K562 (cell line): ENCODE data around the gene CHRNA10. TPM values are rescaled to one million over a fixed set of nuclear protein-coding genes. Genes with fewer than 3 reads are reported as not detected.

ENCODE experiments used
- ATAC-seq: fragments of 200-7000 bp; cut with Tn5 transposase; 3 replicates; pipeline ENCODE4 v1.9.1; 2020; ENCODE audit warnings: moderate library complexity
- BruUV-seq: library from RNA; stranded (reverse); fragments of 400-500 nt; replicated peaks from 2 replicates; lab custom pipeline; 2021; lab: Mats Ljungman, UMichigan
- CTCF ChIA-PET: fragments of 300-600 bp; formaldehyde crosslinking; extraction: SDS; loops from one replicate; lab custom pipeline; 2021; ENCODE audit warnings: low intra/inter-chr PET ratio; lab: Yijun Ruan, JAX
- POLR2A ChIA-PET: fragments of 300-600, 350-650 bp; sonication (Branson Sonifier 250); formaldehyde crosslinking; extraction: SDS; loops from one replicate; lab custom pipeline; 2021; ENCODE audit warnings: antibody characterized with exemption, inconsistent platforms; lab: Yijun Ruan, JAX
- DNase-seq, 4 experiments: peaks; one replicate each; pipeline versions ENCODE4 v3.0.0 to v3.0.0-alpha.2; 2011 to 2018; ENCODE audit warnings: low spot score in 3 of 4, mixed read lengths in 3 of 4; ENCODE audit errors: extremely low read depth in 1 of 4
- FAIRE-seq: peaks from 2 replicates; lab custom pipeline; 2011; peaks lifted over from hg19 to GRCh38; lab: Jason Lieb, UNC
- H2AFZ ChIP-seq: 2 replicates; pipeline ENCODE4 v1.6.0; 2011; ENCODE audit warnings: low read depth, low read length, control low read depth, inconsistent platforms
- H3K27ac ChIP-seq: fragments of 200-600 bp; 3 replicates; pipeline ENCODE4 v1.8.0; 2011; ENCODE audit warnings: low read depth, mild to moderate bottlenecking, control low read depth, inconsistent platforms, low read length, moderate library complexity, mixed read lengths; ENCODE audit errors: extremely low read depth
- H3K27me3 ChIP-seq, 2 experiments: fragments of 300-600 bp in 1 of 2; 2 replicates in 1 of 2; 3 replicates in 1 of 2; pipeline versions ENCODE4 v1.6.0 to v1.8.0; 2011; ENCODE audit warnings: inconsistent platforms in 2 of 2, low read length in 2 of 2, mild to moderate bottlenecking in 1 of 2, mixed read lengths in 1 of 2, moderate library complexity in 1 of 2; ENCODE audit not compliant: control insufficient read depth in 2 of 2, insufficient read depth in 2 of 2
- H3K36me3 ChIP-seq: fragments of 300-600 bp; 3 replicates; pipeline ENCODE4 v1.8.0; 2011; ENCODE audit warnings: mild to moderate bottlenecking, low read length, inconsistent platforms; ENCODE audit not compliant: control insufficient read depth, insufficient read depth
- H3K4me1 ChIP-seq, 2 experiments: fragments of 200-600 bp in 1 of 2; replicated peaks in 1 of 2; 2 replicates in 1 of 2; 3 replicates in 1 of 2; pipeline versions ENCODE4 v1.5.1 to v1.8.0; 2011; ENCODE audit warnings: inconsistent platforms in 2 of 2, low read length in 2 of 2, mild to moderate bottlenecking in 1 of 2, mixed read lengths in 1 of 2, moderate library complexity in 1 of 2; ENCODE audit not compliant: control insufficient read depth in 2 of 2, insufficient read depth in 2 of 2
- H3K4me2 ChIP-seq: 2 replicates; pipeline ENCODE4 v1.6.1; 2011; ENCODE audit warnings: low read length, control low read depth, inconsistent platforms, mixed read lengths; ENCODE audit not compliant: insufficient read depth
- H3K4me3 ChIP-seq: fragments of 200-600 bp; sonication (generic), shearing (Covaris generic); 2 replicates; pipeline ENCODE4 v1.5.1; 2016; ENCODE audit warnings: control low read depth, inconsistent platforms
- H3K79me2 ChIP-seq: fragments of 200-600 bp; 3 replicates; pipeline ENCODE4 v1.8.0; 2011; ENCODE audit warnings: low read length, inconsistent platforms; ENCODE audit not compliant: control insufficient read depth, insufficient read depth
- H3K9ac ChIP-seq, 2 experiments: 2 replicates each; pipeline versions ENCODE4 v1.6.0 to v1.6.1; 2011; ENCODE audit warnings: low read depth in 2 of 2, low read length in 2 of 2, control low read depth in 1 of 2, inconsistent platforms in 1 of 2, mild to moderate bottlenecking in 1 of 2, mixed read lengths in 1 of 2; ENCODE audit not compliant: insufficient read depth in 1 of 2
- H3K9me1 ChIP-seq: one replicate; pipeline ENCODE4 v1.6.0; 2011; ENCODE audit warnings: inconsistent platforms, mild to moderate bottlenecking, low read length, moderate library complexity; ENCODE audit not compliant: control insufficient read depth, insufficient read depth
- H3K9me3 ChIP-seq: replicated peaks from 2 replicates; pipeline ENCODE4 v1.5.1; 2011; ENCODE audit warnings: low read depth, low read length, inconsistent platforms; ENCODE audit not compliant: control insufficient read depth, insufficient read depth
- H4K20me1 ChIP-seq: replicated peaks from 2 replicates; pipeline ENCODE4 v1.6.1; 2011; ENCODE audit warnings: low read length, inconsistent platforms, mixed read lengths; ENCODE audit not compliant: control insufficient read depth, insufficient read depth
- MTA2 ChIP-seq: fragments of 450-650 bp; IDR thresholded peaks from 2 replicates; pipeline ENCODE4 v1.6.1; 2016; ENCODE audit warnings: low read depth
- NFIC ChIP-seq: fragments of 450-650 bp; IDR thresholded peaks from 2 replicates; pipeline ENCODE4 v1.6.1; 2017; ENCODE audit warnings: mild to moderate bottlenecking, inconsistent platforms
- STAT5A ChIP-seq: IDR thresholded peaks from 2 replicates; pipeline ENCODE4 v1.6.1; 2012; ENCODE audit warnings: low read length, inconsistent platforms, borderline replicate concordance
- WGBS: fragments of 100-300 bp; shearing (Covaris generic); methylation state at CpG from one replicate; pipeline ENCODE4 v1.1.6; 2016; ENCODE audit warnings: low coverage, mixed read lengths; ENCODE audit not compliant: insufficient coverage; ENCODE audit errors: missing lambda C conversion rate; 5-methylcytosine and 5-hydroxymethylcytosine counted together
- in situ Hi-C: fragments of 300-500 bp; cut with MboI; formaldehyde crosslinking; loops from 4 replicates; pipeline ENCODE4 v1.15.0; 2018; ENCODE audit warnings: inconsistent platforms, mixed read lengths
- intact Hi-C: fragments of 100-400 bp; cut with micrococcal nuclease; formaldehyde crosslinking; loops from 2 replicates; pipeline ENCODE4 v1.14.2; 2022
- polyA plus RNA-seq, 8 experiments: library from polyadenylated mRNA; depleted of rRNA in 4 of 8; stranded (reverse) in 5 of 8; unstranded in 3 of 8; fragments of >200 nt; fragmentation: Nextera tagmentation in 2 of 8; fragmentation: Illumina TruSeq in 1 of 8; extraction: Ambion mirVana in 2 of 8; extraction: Trizol in 1 of 8; gene quantifications; 2 replicates each; pipeline versions ENCODE4 v1.2.1 to v1.2.3, GENCODE V29; 2011 to 2014; ENCODE audit warnings: inconsistent platforms in 1 of 8, missing spikeins in 1 of 8
- total RNA-seq, 7 experiments: library from RNA; depleted of rRNA in 6 of 7; stranded (reverse); fragments of >200 nt in 6 of 7; fragmentation: Illumina TruSeq in 2 of 7; extraction: Trizol in 2 of 7; gene quantifications; 2 replicates each; pipeline versions ENCODE4 v1.2.1 to v1.2.3, GENCODE V29; 2011 to 2021; ENCODE audit warnings: low replicate concordance in 1 of 7
- TF ChIP-seq, protein P1 (sequence below): fragments of 250-450 bp; sonication (Bioruptor Pico); IDR thresholded peaks from 2 replicates; pipeline ENCODE4 v1.8.0; 2021; ENCODE audit warnings: borderline replicate concordance, mild to moderate bottlenecking, moderate library complexity; ENCODE audit not compliant: poor library complexity, severe bottlenecking
- TF ChIP-seq, protein P2 (sequence below), 3 experiments: IDR thresholded peaks in 2 of 3; conservative IDR thresholded peaks in 1 of 3; 2 replicates each; pipeline ENCODE4 v1.5.1; 2011 to 2012; ENCODE audit warnings: low read length in 3 of 3, mild to moderate bottlenecking in 3 of 3, control low read depth in 2 of 3, improper control_type of control experiment in 1 of 3, inconsistent platforms in 1 of 3, low read depth in 1 of 3, mixed read lengths in 1 of 3, moderate library complexity in 1 of 3; ENCODE audit not compliant: insufficient read depth in 2 of 3

The CHRNA10 gene
- total and polyA plus RNA-seq, 9 of the 15 experiments (the other 6 are each of a cell fraction or from before 2014, with no cell fraction given), result 0.35 to 1.9 (median 0.81) TPM

GRCh38 chr11:3616721-3617460, 54.3 kb downstream of the CHRNA10 start:
- H3K36me3 ChIP-seq, result no peaks in the 10 kb centered on the region
- POLR2A ChIA-PET, result interaction anchor here (0.6 kb wide), 1 partner anchor 238 kb away, joined by 5 read pairs; the partner anchor contains the start of gene ZNF195
- no peaks in the 10 kb centered on the region for H4K20me1 ChIP-seq
- ATAC-seq (peak; percentile 26; the same call in 2 of the 3 replicates), FAIRE-seq (no peak), DNase-seq (no peak)
- no peaks in the 10 kb centered on the region for H3K9me1 ChIP-seq
- CTCF ChIA-PET, result no interaction called here
- BruUV-seq, result no TSS peak
- intact Hi-C loops (no loop called here), in situ Hi-C loops (no loop called here)
- H2AFZ ChIP-seq, result peak overlapping the region; percentile 63
- H3K27ac ChIP-seq, result no peak overlapping the region
- no peaks in the 10 kb centered on the region; the same call in 1 of the 2 replicates for H3K9me3 ChIP-seq
- peaks cover 0 to 5% of the 10 kb centered on the region in 2 experiments; a peak in 1 of 5 replicates for H3K27me3 ChIP-seq
- peak overlapping the region in 1 of 2 experiments; percentile 43; a peak in 1 of 4 replicates for H3K9ac ChIP-seq
- peaks cover 9 to 13% of the 10 kb centered on the region in 2 experiments for H3K4me1 ChIP-seq
- H3K4me2 ChIP-seq, result no peak overlapping the region
- WGBS, result 41% methylated on average over 24 of the region's 25 CpGs
- no peak overlapping the region for H3K4me3 ChIP-seq
- no peaks in the 10 kb centered on the region for H3K79me2 ChIP-seq
- TF ChIP-seq, protein P1, sequence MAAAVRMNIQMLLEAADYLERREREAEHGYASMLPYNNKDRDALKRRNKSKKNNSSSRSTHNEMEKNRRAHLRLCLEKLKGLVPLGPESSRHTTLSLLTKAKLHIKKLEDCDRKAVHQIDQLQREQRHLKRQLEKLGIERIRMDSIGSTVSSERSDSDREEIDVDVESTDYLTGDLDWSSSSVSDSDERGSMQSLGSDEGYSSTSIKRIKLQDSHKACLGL, result no peak
- TF ChIP-seq MTA2 (no peak), NFIC (0 out of 2 replicates have a peak, but pooled peaks have one; percentile 4)
- TF ChIP-seq, all 486 proteins: peak for 1

DNA sequence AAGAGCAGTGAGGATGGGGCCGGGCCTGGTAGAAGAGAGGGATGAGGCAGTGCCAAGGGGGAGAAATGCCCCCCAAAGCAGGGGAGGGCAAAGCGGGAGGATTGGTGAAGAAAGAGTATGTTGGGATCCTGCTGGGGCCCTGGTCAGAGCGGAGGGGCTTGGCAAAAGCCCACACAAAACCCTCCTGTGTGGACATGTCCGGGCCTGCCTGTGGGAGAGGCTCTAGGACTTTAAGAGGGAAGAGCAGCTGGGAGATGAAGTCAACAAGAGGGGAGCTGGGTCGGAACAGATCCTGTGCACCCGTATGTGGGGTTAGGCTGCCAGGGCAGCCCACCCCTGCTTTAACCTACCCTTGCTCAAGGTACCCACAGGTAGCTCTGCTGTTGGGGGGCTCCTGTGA, 55.2 kb downstream of the CHRNA10 start:
- H3K9ac ChIP-seq, result no peak overlapping the region
- WGBS, result 22% methylated on average over 6 of the region's 6 CpGs
- H3K9me1 ChIP-seq, result no peaks in the 10 kb centered on the region
- TF ChIP-seq STAT5A, result no peak
- TF ChIP-seq, protein P2, sequence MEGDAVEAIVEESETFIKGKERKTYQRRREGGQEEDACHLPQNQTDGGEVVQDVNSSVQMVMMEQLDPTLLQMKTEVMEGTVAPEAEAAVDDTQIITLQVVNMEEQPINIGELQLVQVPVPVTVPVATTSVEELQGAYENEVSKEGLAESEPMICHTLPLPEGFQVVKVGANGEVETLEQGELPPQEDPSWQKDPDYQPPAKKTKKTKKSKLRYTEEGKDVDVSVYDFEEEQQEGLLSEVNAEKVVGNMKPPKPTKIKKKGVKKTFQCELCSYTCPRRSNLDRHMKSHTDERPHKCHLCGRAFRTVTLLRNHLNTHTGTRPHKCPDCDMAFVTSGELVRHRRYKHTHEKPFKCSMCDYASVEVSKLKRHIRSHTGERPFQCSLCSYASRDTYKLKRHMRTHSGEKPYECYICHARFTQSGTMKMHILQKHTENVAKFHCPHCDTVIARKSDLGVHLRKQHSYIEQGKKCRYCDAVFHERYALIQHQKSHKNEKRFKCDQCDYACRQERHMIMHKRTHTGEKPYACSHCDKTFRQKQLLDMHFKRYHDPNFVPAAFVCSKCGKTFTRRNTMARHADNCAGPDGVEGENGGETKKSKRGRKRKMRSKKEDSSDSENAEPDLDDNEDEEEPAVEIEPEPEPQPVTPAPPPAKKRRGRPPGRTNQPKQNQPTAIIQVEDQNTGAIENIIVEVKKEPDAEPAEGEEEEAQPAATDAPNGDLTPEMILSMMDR (IDR thresholded peaks at IDR 0.05 in 2 of 3, conservative IDR thresholded peaks at IDR 0.05 in 1 of 3; ENCODE audit: insufficient read depth in 2 of 3, low read depth in 1 of 3, low read length in 3 of 3), result 0 out of 6 replicates have a peak, but pooled peaks of 1 of the 3 experiments have one; percentile 6
- no peak overlapping the region for H3K4me2 ChIP-seq
- H3K36me3 ChIP-seq, result no peaks in the 10 kb centered on the region
- ChIA-PET CTCF (no interaction called here), POLR2A (no interaction called here)
- H3K79me2 ChIP-seq, result no peaks in the 10 kb centered on the region
- DNase-seq, result no peak
- no peak for ATAC-seq
- H3K4me1 ChIP-seq, result peaks cover 9 to 13% of the 10 kb centered on the region in 2 experiments
- in situ Hi-C loops (no loop called here), intact Hi-C loops (no loop called here)
- peaks cover 0 to 5% of the 10 kb centered on the region in 2 experiments; a peak in 1 of 5 replicates for H3K27me3 ChIP-seq
- H2AFZ ChIP-seq, result no peak overlapping the region
- H3K4me3 ChIP-seq, result no peak overlapping the region
- no peaks in the 10 kb centered on the region; the same call in 1 of the 2 replicates for H3K9me3 ChIP-seq
- no peak for FAIRE-seq
- no TSS peak for BruUV-seq
- no peak overlapping the region for H3K27ac ChIP-seq
- H4K20me1 ChIP-seq, result no peaks in the 10 kb centered on the region
